NOMO-1 treated with DMSO at 0.1 percent for 48 hours (cell line): ENCODE results near the gene GBP2.

Source experiments
- DNase-seq: peaks from one replicate; lab custom pipeline; 2025; ENCODE audit not compliant: unreplicated experiment; lab: John Stamatoyannopoulos, UW

GBP2 gene

GRCh38 chr1:89065079-89065868, 60.6 kb downstream of the GBP2 start, which contains the start of gene GBP1:
TSS of gene GBP1 (minus strand) at chr1:89065208. CDS start at chr1:89063234, 1,974 bp downstream.
- DNase-seq, result peak; percentile 55

GRCh38 chr1:89064632-89065031, 61.3 kb downstream of the GBP2 start:
- no peak for DNase-seq

- DNase-seq, result no peak
These were observed 62.8 kb downstream of the GBP2 start for GRCh38 chr1:89063094-89063493.

- no peak for DNase-seq
These were observed 65.8 kb downstream of the GBP2 start for GRCh38 chr1:89060091-89060490.
